HG02852 (cell line): ENCODE results near the gene IFITM2.
"Not testable (repeated sequence)": the region's sequence is repeated elsewhere in the genome, so short reads cannot be mapped to it uniquely, and the experiment has no call there.

Source experiments
- ATAC-seq: cut with Tn5 transposase; IDR thresholded peaks from one replicate; pipeline ENCODE4 v1.9.1; 2021; ENCODE audit warnings: mild to moderate bottlenecking, moderate library complexity; ENCODE audit not compliant: unreplicated experiment

Gene IFITM2

GRCh38 chr11:324593-325517 lies 17.2 kb downstream of the IFITM2 start:
- not testable (repeated sequence) for ATAC-seq

- no peak for ATAC-seq
Observed at GRCh38 chr11:325796-326591, 18.4 kb downstream of the IFITM2 start.

GRCh38 chr11:326592-326841 lies 18.9 kb downstream of the IFITM2 start:
- ATAC-seq, result no peak

GRCh38 chr11:326842-327580 lies 19.4 kb downstream of the IFITM2 start:
- ATAC-seq, result peak; percentile 73

- no peak for ATAC-seq
Observed at GRCh38 chr11:327581-327923, 19.9 kb downstream of the IFITM2 start.

- ATAC-seq, result no peak
Observed at GRCh38 chr11:328012-328411, 20.4 kb downstream of the IFITM2 start.

GRCh38 chr11:328516-329100 lies 21.0 kb downstream of the IFITM2 start:
- ATAC-seq, result not testable (repeated sequence)

GRCh38 chr11:329886-330253 lies 22.3 kb downstream of the IFITM2 start:
- no peak for ATAC-seq

GRCh38 chr11:330307-330693 lies 22.7 kb downstream of the IFITM2 start:
- ATAC-seq, result no peak

GRCh38 chr11:330694-331357 lies 23.2 kb downstream of the IFITM2 start:
- no peak for ATAC-seq

GRCh38 chr11:331358-332060 lies 23.9 kb downstream of the IFITM2 start:
- no peak for ATAC-seq

GRCh38 chr11:332651-333480 lies 25.2 kb downstream of the IFITM2 start:
- no peak for ATAC-seq

GRCh38 chr11:333616-334263 lies 26.1 kb downstream of the IFITM2 start:
- not testable (repeated sequence) for ATAC-seq

- no peak for ATAC-seq
Observed at GRCh38 chr11:334264-334994, 26.8 kb downstream of the IFITM2 start.

- ATAC-seq, result no peak
Observed at GRCh38 chr11:335779-336658, 28.4 kb downstream of the IFITM2 start.

GRCh38 chr11:336659-337198 lies 29.1 kb downstream of the IFITM2 start:
- ATAC-seq, result no peak

- ATAC-seq, result no peak
Observed at GRCh38 chr11:337711-338110, 30.1 kb downstream of the IFITM2 start.
